Endothelial cell (in vitro differentiated cells): ENCODE results near the gene LSM2. TPM values are rescaled to one million over a fixed set of nuclear protein-coding genes. Genes with fewer than 3 reads are reported as not detected.
A peak's percentile ranks its signal among the peaks of the same experiment; 100 is the strongest.

Experiments
- DNase-seq: peaks from one replicate; pipeline ENCODE4 v3.0.0; 2021; ENCODE audit warnings: low spot score
- H3K27ac Mint-ChIP-seq: one replicate; pipeline ENCODE4 v1.8.0; 2021; ENCODE audit warnings: mixed read lengths, inconsistent platforms; ENCODE audit not compliant: unreplicated experiment
- H3K27me3 Mint-ChIP-seq: one replicate; pipeline ENCODE4 v1.8.0; 2021; ENCODE audit warnings: mild to moderate bottlenecking, moderate library complexity, mixed read lengths, inconsistent platforms; ENCODE audit not compliant: unreplicated experiment
- H3K36me3 Mint-ChIP-seq: one replicate; pipeline ENCODE4 v1.8.0; 2021; ENCODE audit warnings: mild to moderate bottlenecking, low read depth, mixed read lengths, inconsistent platforms; ENCODE audit not compliant: unreplicated experiment
- H3K4me1 Mint-ChIP-seq: one replicate; pipeline ENCODE4 v1.8.0; 2021; ENCODE audit warnings: mild to moderate bottlenecking, mixed read lengths, inconsistent platforms; ENCODE audit not compliant: unreplicated experiment
- H3K4me3 Mint-ChIP-seq: one replicate; pipeline ENCODE4 v1.8.0; 2021; ENCODE audit warnings: mild to moderate bottlenecking, mixed read lengths, inconsistent platforms; ENCODE audit not compliant: unreplicated experiment
- H3K9me3 Mint-ChIP-seq: one replicate; pipeline ENCODE4 v1.8.0; 2021; ENCODE audit warnings: mixed read lengths, inconsistent platforms; ENCODE audit not compliant: unreplicated experiment
- CTCF ChIP-seq: fragments of 200-600 bp; sonication (generic); IDR thresholded peaks from one replicate; pipeline ENCODE4 v1.5.0; 2021; ENCODE audit warnings: antibody characterized with exemption; ENCODE audit not compliant: unreplicated experiment
- total RNA-seq: library from RNA; stranded (reverse); fragmentation: NEBNext Ultra II Directional; extraction: Animal tissue kit (Norgen Biotek cat#: 25700); gene quantifications from one replicate; pipeline ENCODE4 v1.2.1, GENCODE V29; 2021; ENCODE audit not compliant: unreplicated experiment

The LSM2 gene
- total RNA-seq, 1 donor from 2014 or later: 57.1 TPM

- Mint-ChIP-seq H3K27ac (peak within 1 kb of the TSS; percentile 91), H3K9me3 (no peaks in the 10 kb centered on the region), H3K36me3 (peaks cover 24% of the 10 kb centered on the region), H3K4me3 (peak within 1 kb of the TSS; percentile 78), H3K27me3 (peaks cover 7% of the 10 kb centered on the region), H3K4me1 (peaks cover 18% of the 10 kb centered on the region)
- DNase-seq: no peak
- TF ChIP-seq CTCF: no peak
These were observed 44.4 kb downstream of the LSM2 start, which contains the start of gene SAPCD1 for GRCh38 chr6:31762356-31762755. Gene SAPCD1, plus strand, starts transcription at chr6:31762656. Its CDS starts 399 bp downstream, at chr6:31763055.

GRCh38 chr6:31761343-31761742, 45.4 kb downstream of the LSM2 start:
- TF ChIP-seq CTCF: no peak
- Mint-ChIP-seq H3K27me3 (peaks cover 7% of the 10 kb centered on the region), H3K36me3 (peaks cover 24% of the 10 kb centered on the region), H3K4me1 (peaks cover 13% of the 10 kb centered on the region), H3K4me3 (no peak overlapping the region), H3K9me3 (no peaks in the 10 kb centered on the region), H3K27ac (no peak overlapping the region)
- DNase-seq: no peak

- TF ChIP-seq CTCF: no peak
- peak overlapping the region; percentile 67 for H3K4me3 Mint-ChIP-seq
- H3K9me3 Mint-ChIP-seq: no peaks in the 10 kb centered on the region
- H3K27me3 Mint-ChIP-seq: peaks cover 7% of the 10 kb centered on the region
- H3K27ac Mint-ChIP-seq: no peak overlapping the region
- H3K36me3 Mint-ChIP-seq: peaks cover 24% of the 10 kb centered on the region
- DNase-seq: no peak
- peaks cover 13% of the 10 kb centered on the region for H3K4me1 Mint-ChIP-seq
These were observed 46.0 kb downstream of the LSM2 start for GRCh38 chr6:31760790-31761189.

- Mint-ChIP-seq H3K4me1 (peaks cover 5% of the 10 kb centered on the region), H3K4me3 (no peak overlapping the region), H3K9me3 (no peaks in the 10 kb centered on the region), H3K36me3 (peaks cover 17% of the 10 kb centered on the region), H3K27ac (no peak overlapping the region), H3K27me3 (peaks cover 4% of the 10 kb centered on the region)
- TF ChIP-seq CTCF: no peak
- no peak for DNase-seq
These were observed 48.5 kb downstream of the LSM2 start for GRCh38 chr6:31758281-31758680.

- Mint-ChIP-seq H3K9me3 (no peaks in the 10 kb centered on the region), H3K4me1 (no peaks in the 10 kb centered on the region), H3K4me3 (no peak overlapping the region), H3K27me3 (no peaks in the 10 kb centered on the region), H3K36me3 (no peaks in the 10 kb centered on the region), H3K27ac (no peak overlapping the region)
- no peak for DNase-seq
- TF ChIP-seq CTCF: no peak
These were observed 53.9 kb downstream of the LSM2 start for GRCh38 chr6:31752739-31753319.
